HG03460 (cell line): ENCODE data around the gene NELL2.

ENCODE experiments used
- ATAC-seq: cut with Tn5 transposase; IDR thresholded peaks from one replicate; pipeline ENCODE4 v1.9.1; 2021; ENCODE audit not compliant: unreplicated experiment

The NELL2 gene

DNA sequence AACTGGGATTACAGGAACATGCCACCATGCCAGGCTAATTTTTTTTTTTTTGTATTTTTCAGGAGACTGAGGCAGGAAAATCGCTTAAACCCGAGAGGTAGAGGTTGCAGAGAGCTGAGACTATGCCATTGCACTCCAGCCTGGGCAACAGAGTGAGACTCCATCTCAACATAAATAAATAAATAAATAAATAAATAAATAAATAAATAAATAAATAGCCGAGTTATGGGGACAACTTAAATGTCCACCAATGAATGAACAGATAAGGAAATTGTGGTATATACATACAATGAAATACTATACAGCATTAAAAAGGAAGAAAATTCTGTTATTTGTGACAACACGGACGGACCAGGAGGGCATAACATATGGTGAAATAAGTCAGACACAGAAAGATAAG lies 325.7 kb downstream of the NELL2 start:
- ATAC-seq, result no peak

DNA sequence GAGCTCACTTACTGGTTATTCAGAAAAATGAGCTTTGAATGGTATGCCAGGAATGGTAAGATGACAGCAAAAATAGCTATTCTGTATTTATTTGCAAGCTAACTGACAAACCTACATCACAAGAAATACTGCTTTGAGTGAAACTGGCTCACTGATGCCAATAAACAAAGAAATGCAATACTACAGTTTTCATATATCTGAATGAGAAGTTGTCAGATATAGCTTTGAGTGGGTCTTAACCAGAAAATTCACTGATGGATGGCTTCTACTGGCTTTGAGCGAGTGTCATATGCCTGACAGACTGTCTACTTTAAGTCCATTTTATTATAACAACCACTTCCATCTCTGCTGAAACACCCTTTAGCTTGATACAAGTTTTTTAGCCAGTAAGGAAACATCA lies 330.1 kb downstream of the NELL2 start:
- ATAC-seq, result no peak

DNA sequence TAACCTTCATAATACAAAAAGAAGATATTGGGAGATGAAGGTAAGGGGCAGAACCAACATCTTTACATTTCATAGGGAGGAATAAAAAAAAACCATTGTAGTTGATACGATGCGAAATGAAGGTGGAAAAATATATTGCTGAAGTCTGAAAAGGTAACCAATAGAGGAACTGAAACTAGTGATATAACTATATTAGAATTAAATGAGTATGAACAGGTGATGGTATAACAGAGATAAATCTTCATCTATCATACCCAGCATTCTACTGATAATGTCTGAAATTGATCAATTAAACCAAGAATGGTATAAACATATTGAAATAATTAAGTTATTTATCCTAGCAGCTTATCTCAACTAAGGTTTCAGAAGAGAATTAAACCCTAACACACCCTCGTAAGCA lies 332.1 kb downstream of the NELL2 start:
- no peak for ATAC-seq

DNA sequence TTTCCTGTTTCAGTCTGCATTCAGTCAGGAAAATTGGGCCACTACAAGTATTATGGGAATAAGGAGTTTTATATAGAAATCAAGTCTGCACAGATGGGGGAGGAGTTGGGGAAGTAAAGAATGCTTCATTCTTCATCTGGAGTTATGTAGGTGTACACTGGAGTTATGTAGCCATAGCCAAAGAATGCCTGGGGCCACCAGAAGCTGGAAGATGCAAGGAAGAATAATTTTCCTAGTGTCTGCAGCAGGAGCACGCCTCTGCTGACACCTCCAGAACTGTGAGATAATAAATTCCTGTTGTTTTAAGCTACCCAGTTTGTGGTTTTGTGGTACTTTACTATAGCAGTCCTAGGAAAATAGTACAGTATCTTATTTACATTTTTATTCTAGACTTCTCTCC lies 333.4 kb downstream of the NELL2 start:
- ATAC-seq, result no peak

DNA sequence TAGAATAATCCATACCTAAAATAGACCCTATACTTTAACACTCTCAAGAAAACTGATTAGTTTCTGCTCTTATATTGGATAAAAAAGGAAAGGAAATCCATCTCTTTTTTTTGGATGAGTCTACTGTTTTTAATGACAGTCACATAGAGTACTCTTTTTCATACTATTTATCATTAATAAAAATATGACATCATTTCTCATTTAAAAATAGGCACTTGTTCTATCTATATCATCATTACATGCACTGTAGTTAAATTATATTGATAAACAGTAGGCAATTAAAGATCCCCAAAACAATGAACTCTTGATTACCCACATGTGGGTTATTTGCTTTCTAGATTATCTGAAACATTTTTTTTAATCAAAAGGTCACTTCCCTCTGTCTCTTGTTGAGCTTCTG lies 338.8 kb downstream of the NELL2 start:
- ATAC-seq, result no peak

DNA sequence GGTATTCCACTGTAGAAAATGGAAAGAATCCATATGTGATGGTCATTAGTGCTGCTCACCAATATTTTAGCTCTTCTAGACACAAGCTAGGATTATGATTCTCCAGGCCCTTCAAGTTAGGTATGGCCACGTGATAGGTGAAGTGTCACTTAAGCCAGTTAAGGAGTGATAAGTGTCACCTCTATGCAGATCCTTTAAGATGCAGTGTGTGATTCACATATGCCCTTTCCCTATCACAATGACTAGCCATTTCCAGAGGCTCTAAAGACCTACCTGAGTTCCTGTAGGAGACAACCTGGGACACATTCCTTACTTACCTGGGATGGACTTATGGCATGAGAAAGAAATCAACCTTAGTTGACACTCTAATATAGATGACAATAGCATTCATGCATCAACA lies 343.2 kb downstream of the NELL2 start:
- ATAC-seq, result no peak

DNA sequence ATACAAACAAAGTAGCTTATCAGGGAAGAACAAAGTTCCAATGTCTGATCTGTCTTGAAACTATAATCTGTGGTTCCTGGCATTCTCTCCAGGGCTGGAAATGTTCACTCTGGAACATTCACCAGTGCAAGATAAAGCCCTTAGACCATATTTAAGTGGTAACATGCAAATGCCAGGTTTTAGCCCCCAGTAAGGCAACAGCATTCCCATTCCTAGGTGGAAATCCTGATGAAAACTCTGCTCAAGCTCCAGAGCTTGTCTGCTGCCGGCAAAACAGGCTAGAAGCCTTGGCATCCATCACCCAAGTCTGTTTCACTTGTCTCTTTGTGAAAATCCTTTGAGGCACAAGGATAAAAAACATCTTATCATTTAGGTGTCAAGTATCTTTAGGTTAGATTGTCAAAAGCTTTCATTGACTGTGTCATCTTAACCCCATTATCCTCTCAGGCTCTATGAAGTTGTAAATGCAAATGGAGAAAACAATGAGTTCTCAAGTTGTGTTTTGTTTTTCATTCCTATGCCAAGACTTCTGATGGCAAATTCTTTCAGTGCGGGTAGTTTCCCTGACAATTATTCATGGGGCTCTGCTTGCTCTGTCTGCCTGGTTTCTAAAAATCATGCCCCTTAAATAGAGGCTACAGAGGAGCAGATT lies 344.7 kb downstream of the NELL2 start:
- no peak for ATAC-seq

DNA sequence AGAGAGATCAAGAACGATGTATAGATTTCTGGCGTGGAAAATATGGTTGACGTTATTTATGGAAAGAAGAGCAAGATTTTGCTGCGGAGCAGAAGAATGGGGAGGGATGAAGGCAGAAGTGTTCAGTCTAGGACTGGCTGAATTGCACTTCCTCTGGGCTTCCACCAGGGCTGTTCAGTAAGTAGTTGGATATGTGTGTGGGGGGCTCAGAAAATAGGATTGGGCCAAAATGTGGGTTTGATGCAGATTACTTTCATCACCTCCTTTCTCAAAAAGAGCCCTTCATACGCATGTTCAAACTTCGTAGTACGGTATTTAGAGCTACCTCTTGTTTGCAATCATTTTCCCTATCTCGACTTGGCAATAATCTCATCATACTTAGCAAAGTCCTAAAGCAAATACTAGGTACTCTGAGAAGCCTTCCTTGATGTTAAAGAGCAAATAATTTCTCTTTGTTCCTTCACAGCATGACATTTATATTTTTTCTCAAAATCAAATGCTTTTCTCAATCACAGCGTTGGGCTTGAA lies 349.4 kb downstream of the NELL2 start:
- no peak for ATAC-seq

DNA sequence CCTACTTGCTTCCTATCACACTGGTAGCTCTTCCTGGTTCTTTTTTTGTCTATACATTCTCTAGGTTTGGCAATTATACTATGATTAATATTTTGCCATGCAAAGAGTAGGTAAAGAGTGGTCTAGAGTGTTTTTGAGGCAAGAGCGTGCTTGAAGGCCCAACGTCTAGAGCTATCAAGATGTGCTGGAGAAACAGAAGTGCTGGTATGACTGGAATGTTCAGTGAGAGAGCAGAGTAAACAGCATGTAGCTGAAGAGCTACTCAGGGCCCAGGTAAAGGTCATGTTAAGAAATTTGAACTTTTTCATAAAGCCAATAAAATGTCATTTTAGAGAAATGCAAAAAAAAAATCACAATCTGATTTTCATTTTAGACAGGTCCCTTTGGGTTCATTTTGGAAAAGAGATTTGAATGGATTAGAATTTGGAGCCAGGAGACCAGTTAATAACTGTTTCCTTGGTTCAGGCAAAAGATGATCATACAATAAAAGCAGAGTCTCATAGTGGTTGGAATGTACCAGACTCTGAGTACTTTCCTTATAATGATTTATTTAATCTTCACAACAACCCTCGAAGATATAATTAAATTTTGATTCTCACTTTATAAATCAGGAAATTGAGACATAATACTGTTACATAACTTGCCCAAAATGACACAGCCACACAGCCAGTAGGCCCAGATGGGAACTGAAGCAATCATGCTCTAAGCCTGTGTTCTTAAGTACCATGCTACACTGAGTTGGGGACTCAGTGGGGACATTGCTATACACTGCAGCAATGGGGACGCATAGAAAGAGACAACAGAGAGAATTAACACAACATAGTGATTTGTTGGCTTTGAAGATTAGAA lies 350.1 kb downstream of the NELL2 start:
- ATAC-seq, result no peak

DNA sequence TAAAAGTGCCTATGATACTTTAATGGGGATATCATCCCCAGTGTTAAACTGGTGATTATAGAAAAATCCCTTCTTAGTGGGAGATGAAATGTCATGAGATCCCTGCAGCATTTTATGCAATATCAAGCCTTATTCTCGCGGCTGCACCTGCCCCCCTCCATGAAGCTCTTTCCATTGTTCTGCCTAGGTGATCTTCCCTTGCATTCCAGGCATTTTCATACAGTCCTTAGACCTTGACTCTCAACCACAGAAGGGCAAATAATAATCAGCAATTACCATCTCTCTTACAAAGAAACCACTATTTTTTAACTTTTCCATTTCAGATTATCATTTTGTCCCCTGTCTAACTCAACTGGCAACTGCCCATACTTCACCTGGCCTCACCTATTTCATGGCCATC lies 352.3 kb downstream of the NELL2 start:
- ATAC-seq, result no peak

DNA sequence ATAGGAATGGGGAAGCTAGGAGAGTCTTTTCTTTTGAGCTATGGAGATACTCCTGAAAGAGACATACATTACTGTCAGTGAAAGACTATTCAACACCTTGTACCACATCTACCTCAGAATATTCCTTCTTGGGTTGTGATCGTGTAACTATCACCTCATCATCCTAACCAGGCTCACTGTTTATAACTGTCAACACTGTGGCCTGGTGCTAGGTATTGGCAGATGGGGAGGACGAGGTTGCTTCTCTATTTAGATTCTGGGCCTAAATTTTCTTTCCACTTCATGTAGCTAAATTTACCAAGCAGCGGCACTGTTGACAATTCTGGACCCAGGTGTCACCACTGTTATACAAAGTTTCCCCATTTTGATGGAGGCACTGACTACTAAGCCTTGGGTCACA lies 354.4 kb downstream of the NELL2 start:
- no peak for ATAC-seq

DNA sequence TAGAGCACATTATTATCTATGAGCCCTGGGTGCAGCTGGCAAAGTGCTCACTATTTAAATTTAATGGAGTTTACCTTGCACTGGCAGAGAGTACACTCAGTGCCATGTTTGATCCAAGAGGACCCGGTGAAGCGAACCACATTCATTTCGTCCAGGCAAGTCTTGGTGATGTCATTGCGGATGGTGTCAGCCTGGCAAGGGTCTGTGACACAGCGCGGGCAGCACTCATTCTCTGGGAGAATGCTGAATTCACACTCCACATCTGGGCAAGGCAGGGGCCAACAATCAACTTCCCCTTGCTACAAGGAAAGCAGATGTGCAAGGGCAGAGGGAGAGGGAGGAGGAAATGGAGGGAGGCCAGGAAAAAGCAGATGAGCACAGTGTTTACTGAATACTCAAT lies 356.2 kb downstream of the NELL2 start:
- no peak for ATAC-seq

DNA sequence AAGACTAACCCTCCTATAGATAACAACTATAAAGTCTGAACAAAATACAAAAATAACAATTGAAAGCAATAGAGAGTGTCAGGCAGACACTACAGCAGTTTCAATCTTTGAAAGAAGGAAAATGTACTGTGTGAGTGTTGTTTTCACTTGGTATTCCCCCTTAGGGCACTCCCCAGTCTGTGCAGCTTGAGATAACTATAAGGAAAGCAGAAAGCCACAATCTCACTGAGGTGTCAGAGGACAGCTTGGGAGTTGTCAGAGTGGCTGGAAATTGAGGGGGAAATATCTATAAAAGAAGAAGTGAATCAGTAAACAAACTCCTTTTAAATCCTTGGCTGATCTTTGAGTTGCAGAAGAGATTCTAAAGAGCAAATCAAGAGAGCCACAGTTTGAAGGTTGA lies 364.8 kb downstream of the NELL2 start:
- ATAC-seq, result no peak

DNA sequence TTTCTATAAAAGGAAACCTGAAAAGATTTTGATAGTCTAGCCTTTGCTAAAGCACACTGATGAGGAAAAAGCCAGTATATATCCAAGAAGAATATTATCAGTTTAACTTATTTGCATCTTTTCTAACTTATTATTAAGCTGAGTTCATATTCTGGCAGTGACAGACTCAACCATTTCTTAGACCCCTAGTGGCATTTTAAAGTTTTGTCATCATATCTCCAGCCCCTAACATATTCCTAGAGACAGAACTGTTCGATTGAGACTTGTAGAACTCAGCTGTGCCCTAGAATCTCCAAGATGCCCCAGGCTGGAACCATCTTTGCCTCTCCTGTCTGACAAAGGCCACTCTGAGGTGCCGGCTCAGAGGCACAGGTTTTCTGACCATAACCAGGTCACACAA lies 365.6 kb downstream of the NELL2 start:
- no peak for ATAC-seq

DNA sequence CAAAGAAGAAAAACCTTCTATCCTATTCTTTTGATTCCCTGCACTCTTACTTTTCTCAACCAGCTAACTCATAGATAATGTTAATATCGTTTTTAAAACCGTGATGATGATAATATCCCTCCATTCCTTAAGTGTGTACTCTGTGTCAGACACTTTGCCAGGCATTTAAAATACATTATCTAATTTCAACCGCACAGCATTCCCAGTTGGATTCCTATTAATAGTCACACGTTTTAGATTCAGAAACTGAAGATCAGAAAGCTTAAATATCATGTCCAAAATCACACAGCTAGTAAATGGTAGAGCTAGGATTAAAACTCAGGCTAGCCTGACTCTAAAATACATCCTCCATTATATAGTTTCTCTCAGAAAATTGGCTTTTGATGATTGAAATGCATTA lies 366.0 kb downstream of the NELL2 start:
- no peak for ATAC-seq

DNA sequence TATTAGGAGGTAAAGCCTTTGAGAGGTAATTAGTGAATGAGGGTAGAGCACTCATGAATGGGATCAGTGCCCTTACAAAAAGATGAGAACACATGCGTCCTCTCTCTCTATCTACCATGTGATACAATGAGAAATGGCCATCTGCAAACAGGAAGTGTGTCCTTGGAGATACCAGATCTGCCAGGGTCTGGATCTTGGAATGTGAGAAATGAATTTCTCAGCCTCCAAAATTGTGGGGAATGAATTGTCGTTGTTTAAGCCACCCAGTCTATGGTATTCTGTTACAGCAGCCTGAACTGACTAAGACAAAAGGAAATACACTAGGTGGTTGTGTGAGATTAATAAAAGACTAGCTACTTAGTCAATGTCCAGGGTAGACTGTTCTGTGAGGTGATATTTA lies 366.6 kb downstream of the NELL2 start:
- no peak for ATAC-seq

DNA sequence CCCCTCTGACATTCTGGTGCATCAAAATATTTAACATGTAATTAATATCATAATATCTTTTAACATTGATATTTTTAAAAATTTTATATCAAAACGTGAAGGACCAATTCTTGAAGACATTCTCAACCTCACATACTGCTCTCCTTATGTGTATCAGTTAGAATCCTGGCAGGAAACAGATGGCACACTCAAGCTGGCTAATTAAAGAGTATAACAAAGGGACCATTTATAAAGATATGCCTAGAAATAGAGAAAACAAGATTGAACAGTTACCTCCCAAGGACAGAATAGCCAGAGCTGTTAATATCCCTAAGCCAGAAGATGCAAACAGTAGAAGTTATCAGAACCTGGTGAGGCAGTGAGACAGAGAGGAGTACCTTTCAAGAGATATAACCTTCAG lies 368.7 kb downstream of the NELL2 start:
- ATAC-seq, result no peak

DNA sequence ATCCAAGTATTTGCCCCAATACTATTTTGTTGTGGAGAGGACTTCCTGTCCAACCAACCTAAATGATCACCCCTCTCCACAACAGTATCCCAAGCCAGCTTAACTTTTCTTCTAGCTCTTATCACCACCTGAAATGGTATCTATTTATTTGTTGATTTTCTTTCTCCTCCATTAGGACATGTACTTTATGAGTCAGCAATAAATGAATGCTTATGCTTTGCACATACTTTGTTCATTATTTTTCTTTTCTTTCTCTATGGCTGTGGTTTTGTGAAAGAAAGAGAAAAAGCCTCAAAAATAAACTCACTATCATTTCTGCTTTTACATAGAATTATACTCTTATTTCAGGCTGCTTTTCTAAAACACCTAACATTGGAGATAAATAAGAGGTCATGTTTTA lies 371.3 kb downstream of the NELL2 start:
- ATAC-seq, result no peak

DNA sequence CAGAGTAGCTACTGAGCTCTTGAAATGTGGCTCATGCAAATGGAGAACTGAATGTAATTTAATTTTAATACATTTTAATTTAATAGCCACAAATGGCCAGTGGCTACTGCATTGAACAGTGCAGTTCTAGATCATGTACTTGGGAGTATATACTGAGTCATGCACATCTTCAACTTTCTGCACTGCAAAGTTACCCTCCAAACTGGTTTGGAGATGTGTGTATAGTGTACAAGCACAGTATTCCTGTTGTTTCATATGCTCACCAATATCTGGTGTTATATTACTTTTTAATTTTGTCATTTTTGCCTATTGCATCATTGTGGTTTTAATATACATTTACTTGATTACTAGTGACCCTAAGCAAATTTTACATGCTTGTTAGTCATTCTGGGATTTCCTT lies 372.8 kb downstream of the NELL2 start:
- ATAC-seq, result no peak

DNA sequence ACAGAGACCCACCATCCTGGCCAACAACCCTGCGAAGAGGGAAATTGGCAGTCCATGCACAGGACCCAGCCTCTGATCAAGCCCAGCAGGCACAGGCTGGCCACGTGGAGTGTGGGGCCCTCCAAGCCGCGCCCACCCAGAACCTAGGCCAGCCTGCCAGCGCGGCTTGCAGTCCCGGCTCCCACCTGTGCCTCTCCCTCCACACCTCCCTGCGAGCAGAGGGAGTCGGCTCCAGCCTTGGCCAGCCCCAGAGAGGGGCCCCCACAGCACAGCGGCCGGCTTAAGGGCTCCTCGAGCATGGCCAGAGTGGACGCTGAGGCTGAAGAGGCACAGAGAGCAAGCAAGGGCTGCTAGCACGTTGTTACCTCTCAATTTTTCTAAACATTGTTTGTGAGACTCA lies 373.4 kb downstream of the NELL2 start:
- ATAC-seq, result no peak

DNA sequence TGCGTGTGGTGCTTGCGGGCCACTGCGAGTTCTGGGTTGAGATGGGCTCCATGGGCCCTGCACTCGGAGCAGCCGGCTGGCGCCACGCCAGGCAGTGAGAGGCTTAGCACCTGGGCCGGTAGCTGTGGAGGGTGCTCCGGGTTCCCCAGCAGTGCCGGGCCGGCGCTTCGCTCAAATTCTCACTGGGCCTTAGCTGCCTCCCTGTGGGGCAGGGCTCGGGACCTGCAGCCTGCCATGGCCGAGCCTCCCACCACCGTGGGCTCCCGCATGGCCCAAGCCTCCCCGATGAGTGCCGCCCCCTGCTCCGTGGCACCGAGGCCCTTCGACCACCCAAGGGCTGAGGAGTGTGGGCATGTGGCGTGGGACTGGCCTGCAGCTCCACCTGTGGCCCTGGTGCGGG lies 375.7 kb downstream of the NELL2 start:
- no peak for ATAC-seq

DNA sequence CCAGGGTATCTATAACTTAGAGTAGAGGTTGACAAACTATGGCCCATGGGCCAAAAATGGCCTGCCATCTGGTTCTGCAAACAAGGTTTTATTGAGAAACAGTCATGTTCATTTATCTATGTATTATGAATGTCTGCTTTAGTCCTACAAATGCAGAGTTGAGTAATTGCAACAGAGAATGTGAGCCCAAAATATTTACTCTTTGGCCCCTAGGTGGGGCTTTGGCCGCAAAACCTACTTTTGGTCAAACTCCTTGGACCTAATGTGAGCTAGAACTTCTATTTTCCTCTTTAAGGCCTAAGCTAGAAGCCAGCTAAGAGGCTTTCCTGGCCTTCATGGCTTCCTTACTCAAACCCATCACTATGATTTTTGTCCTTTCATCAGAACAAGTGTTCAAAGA lies 379.1 kb downstream of the NELL2 start:
- ATAC-seq, result no peak

DNA sequence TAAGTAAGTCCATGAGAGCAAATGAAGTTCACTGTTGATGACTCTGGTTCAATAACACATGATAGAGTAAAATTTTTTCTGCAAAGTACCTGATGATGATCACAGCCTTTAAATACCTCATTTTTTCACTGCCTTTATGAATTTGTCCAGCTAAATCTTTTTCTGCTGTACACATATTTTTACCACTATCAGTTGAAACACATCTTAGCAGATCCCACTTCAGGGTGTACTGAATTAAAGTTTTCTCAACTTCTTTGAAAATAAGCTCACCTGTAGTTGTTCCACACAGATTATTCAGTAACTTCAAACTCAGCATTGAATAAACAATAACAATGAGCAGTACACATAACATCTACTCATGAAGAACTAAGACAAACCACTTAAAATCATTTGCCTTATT lies 385.9 kb downstream of the NELL2 start:
- ATAC-seq, result no peak
